Peyer's patch (tissue), 4 donors: ENCODE measurements around the gene LIF. TPM values are rescaled to one million over a fixed set of nuclear protein-coding genes. Genes with fewer than 3 reads are reported as not detected.

ENCODE experiments used
- DNase-seq, 3 donors: peaks; one replicate each; pipeline ENCODE4 v3.0.0-alpha.2; 2017 to 2019
- H3K27ac ChIP-seq, 4 donors: fragments of 200-600 bp; sonication (generic); one replicate each; pipeline ENCODE4 v1.5.1; 2016 to 2019
- H3K27me3 ChIP-seq, 2 donors: fragments of 200-600 bp; sonication (generic); one replicate each; pipeline ENCODE4 v1.5.1; 2019
- H3K36me3 ChIP-seq, 3 donors: fragments of 200-600 bp; sonication (generic); one replicate each; pipeline ENCODE4 v1.5.1; 2016 to 2019
- H3K4me1 ChIP-seq, 4 donors: fragments of 200-600 bp; sonication (generic); one replicate each; pipeline ENCODE4 v1.5.1; 2016 to 2019
- H3K4me3 ChIP-seq, 4 donors: fragments of 200-600 bp; sonication (generic); 1 replicate in 3 of 4; 2 replicates in 1 of 4; pipeline ENCODE4 v1.5.1; 2016 to 2019; ENCODE audit warnings: mild to moderate bottlenecking in 1 of 4
- H3K9me3 ChIP-seq, 4 donors: fragments of 200-600 bp; sonication (generic); one replicate each; pipeline ENCODE4 v1.5.1; 2016 to 2019; ENCODE audit warnings: mild to moderate bottlenecking in 1 of 4
- CTCF ChIP-seq, 6 experiments: fragments of 450-650 bp in 4 of 6; fragments of 200-600 bp in 2 of 6; sonication (generic) in 1 of 6; IDR thresholded peaks; one replicate each; pipeline ENCODE4 v1.5.1; 2017 to 2019; ENCODE audit warnings: antibody characterized with exemption in 6 of 6, mild to moderate bottlenecking in 3 of 6, moderate library complexity in 1 of 6
- POLR2A ChIP-seq, 2 donors: fragments of 450-650 bp; IDR thresholded peaks; one replicate each; pipeline ENCODE4 v1.5.1; 2017; ENCODE audit warnings: antibody characterized with exemption in 2 of 2, mild to moderate bottlenecking in 2 of 2, moderate library complexity in 2 of 2
- total RNA-seq, 4 donors: library from RNA; depleted of rRNA; stranded (reverse); fragments of >200 nt; gene quantifications; one replicate each; pipeline ENCODE4 v1.1.0, GENCODE V29; 2016

Gene LIF
- total RNA-seq, 4 donors from 2014 or later, result 7.4 to 19.3 (median 10.6) TPM

- Histone ChIP-seq H3K27me3 (no peaks in the 10 kb centered on the region), H3K4me3 (no peak overlapping the region), H3K9me3 (no peaks in the 10 kb centered on the region), H3K4me1 (peaks cover 0 to 35% (median 17%) of the 10 kb centered on the region in 4 donors), H3K27ac (no peak overlapping the region), H3K36me3 (no peaks in the 10 kb centered on the region)
- DNase-seq, result no peak
- no peak for TF ChIP-seq POLR2A (IDR thresholded peaks at IDR 0.05)
Observed at GRCh38 chr22:30286331-30286730, 39.8 kb upstream of the LIF start.

- TF ChIP-seq CTCF (IDR thresholded peaks at IDR 0.05), result no peak
- TF ChIP-seq POLR2A (IDR thresholded peaks at IDR 0.05), result no peak
Observed at GRCh38 chr22:30285846-30286200, 39.3 kb upstream of the LIF start.

GRCh38 chr22:30285176-30285845 lies 38.8 kb upstream of the LIF start:
- no peaks in the 10 kb centered on the region for H3K27me3 ChIP-seq
- no peak for DNase-seq
- TF ChIP-seq POLR2A (IDR thresholded peaks at IDR 0.05), result no peak

More at GRCh38 chr22:30285846-30286200, 39.3 kb upstream of the LIF start:
- H3K27me3 ChIP-seq, result no peaks in the 10 kb centered on the region
- no peaks in the 10 kb centered on the region for H3K9me3 ChIP-seq
- no peak overlapping the region for H3K27ac ChIP-seq
- H3K36me3 ChIP-seq, result no peaks in the 10 kb centered on the region
- DNase-seq, result no peak
- peaks cover 0 to 29% (median 16%) of the 10 kb centered on the region in 4 donors for H3K4me1 ChIP-seq
- no peak overlapping the region for H3K4me3 ChIP-seq

GRCh38 chr22:30284666-30285065 lies 38.1 kb upstream of the LIF start:
- no peak for TF ChIP-seq CTCF (IDR thresholded peaks at IDR 0.05)
- TF ChIP-seq POLR2A (IDR thresholded peaks at IDR 0.05), result no peak
- no peaks in the 10 kb centered on the region for H3K9me3 ChIP-seq

More at GRCh38 chr22:30285176-30285845, 38.8 kb upstream of the LIF start:
- Histone ChIP-seq H3K4me1 (peaks cover 0 to 24% (median 11%) of the 10 kb centered on the region in 4 donors), H3K36me3 (no peaks in the 10 kb centered on the region), H3K4me3 (no peak overlapping the region), H3K27ac (no peak overlapping the region), H3K9me3 (no peaks in the 10 kb centered on the region)

GRCh38 chr22:30284172-30284571 lies 37.6 kb upstream of the LIF start:
- no peak for TF ChIP-seq POLR2A (IDR thresholded peaks at IDR 0.05)
- no peak for TF ChIP-seq CTCF (IDR thresholded peaks at IDR 0.05)
- DNase-seq, result no peak
- no peaks in the 10 kb centered on the region for H3K36me3 ChIP-seq
- no peak overlapping the region for H3K27ac ChIP-seq
- H3K27me3 ChIP-seq, result no peaks in the 10 kb centered on the region
- H3K4me1 ChIP-seq, result peaks cover 0 to 19% (median 6%) of the 10 kb centered on the region in 4 donors
- no peak overlapping the region for H3K4me3 ChIP-seq
- no peaks in the 10 kb centered on the region for H3K9me3 ChIP-seq

More at GRCh38 chr22:30284666-30285065, 38.1 kb upstream of the LIF start:
- DNase-seq, result no peak
- no peak overlapping the region for H3K4me3 ChIP-seq
- H3K4me1 ChIP-seq, result peaks cover 0 to 19% (median 6%) of the 10 kb centered on the region in 4 donors
- no peak overlapping the region for H3K27ac ChIP-seq
- H3K36me3 ChIP-seq, result no peaks in the 10 kb centered on the region
- no peaks in the 10 kb centered on the region for H3K27me3 ChIP-seq

- Histone ChIP-seq H3K4me3 (no peak overlapping the region), H3K9me3 (no peaks in the 10 kb centered on the region), H3K36me3 (no peaks in the 10 kb centered on the region), H3K27ac (no peak overlapping the region), H3K27me3 (no peaks in the 10 kb centered on the region), H3K4me1 (peaks cover 0 to 14% (median 3%) of the 10 kb centered on the region in 4 donors)
- TF ChIP-seq CTCF (IDR thresholded peaks at IDR 0.05) (no peak), POLR2A (IDR thresholded peaks at IDR 0.05) (no peak)
- DNase-seq, result no peak
Observed at GRCh38 chr22:30283342-30283741, 36.8 kb upstream of the LIF start.
